Body of pancreas (tissue), 4 donors: ENCODE data around the gene C20orf202. TPM values are rescaled to one million over a fixed set of nuclear protein-coding genes. Genes with fewer than 3 reads are reported as not detected.

ENCODE experiments used
- ATAC-seq: fragments of 150-250 bp; one replicate; pipeline ENCODE4 v1.9.1; 2016
- DNase-seq, 4 donors: peaks; one replicate each; pipeline ENCODE4 v3.0.0-alpha.2; 2019
- H3K27ac ChIP-seq, 4 donors: fragments of 200-600 bp; sonication (generic); 1 replicate in 3 of 4; 2 replicates in 1 of 4; pipeline versions ENCODE4 v1.5.1 to v1.6.1; 2016 to 2019; ENCODE audit warnings: mild to moderate bottlenecking in 1 of 4, mixed read lengths in 1 of 4, moderate library complexity in 1 of 4
- H3K27me3 ChIP-seq, 2 donors: fragments of 200-600 bp; sonication (generic); one replicate each; pipeline ENCODE4 v1.6.0; 2016; ENCODE audit warnings: mild to moderate bottlenecking in 1 of 2
- H3K36me3 ChIP-seq, 2 donors: fragments of 200-600 bp; sonication (generic); replicated peaks in 1 of 2; 2 replicates each; pipeline ENCODE4 v1.5.1; 2016; ENCODE audit warnings: low read depth in 2 of 2; ENCODE audit not compliant: insufficient read depth in 1 of 2
- H3K4me1 ChIP-seq: fragments of 200-600 bp; sonication (generic); one replicate; pipeline ENCODE4 v1.6.0; 2016
- H3K4me3 ChIP-seq, 2 donors: fragments of 200-600 bp; sonication (generic); 1 replicate in 1 of 2; 2 replicates in 1 of 2; pipeline ENCODE4 v1.5.1; 2016 to 2019
- H3K9me3 ChIP-seq, 3 donors: fragments of 200-600 bp; sonication (generic); 1 replicate in 2 of 3; 2 replicates in 1 of 3; pipeline ENCODE4 v1.5.1; 2016
- CTCF ChIP-seq, 7 experiments: fragments of 450-650 bp in 4 of 7; fragments of 200-600 bp in 3 of 7; sonication (generic) in 3 of 7; IDR thresholded peaks; one replicate each; pipeline ENCODE4 v1.5.1; 2016 to 2019; ENCODE audit warnings: antibody characterized with exemption in 7 of 7
- POLR2A ChIP-seq, 3 donors: fragments of 450-650 bp; IDR thresholded peaks; one replicate each; pipeline ENCODE4 v1.6.1; 2016; ENCODE audit warnings: antibody characterized with exemption in 3 of 3, mild to moderate bottlenecking in 2 of 3
- WGBS, 2 donors: methylation state at CpG; one replicate each; pipeline ENCODE4 v1.1.5; 2017; 5-methylcytosine and 5-hydroxymethylcytosine counted together
- intact Hi-C: fragments of 100-400 bp; cut with DNase I; formaldehyde crosslinking; loops from one replicate; pipeline ENCODE4 v1.15.1; 2023
- total RNA-seq, 2 donors: library from RNA; depleted of rRNA; stranded (reverse); fragments of >200 nt; gene quantifications; one replicate each; pipeline ENCODE4 v1.1.0, GENCODE V29; 2016

C20orf202 gene
- total RNA-seq, 2 donors from 2014 or later, result not detected

GRCh38 chr20:1180949-1181348 is 22.3 kb upstream of the C20orf202 start:
- no peak for TF ChIP-seq POLR2A (IDR thresholded peaks at IDR 0.05)
- TF ChIP-seq CTCF (IDR thresholded peaks at IDR 0.05), result no peak
- H3K4me1 ChIP-seq, result peaks cover 11% of the 10 kb centered on the region
- no peaks in the 10 kb centered on the region for H3K9me3 ChIP-seq
- WGBS, 2 donors, result 92 to 93% methylated on average over 17 to 27 of the region's 27 CpGs
- no peak for ATAC-seq
- H3K4me3 ChIP-seq, result no peak overlapping the region
- intact Hi-C loops, result no loop called here
- H3K36me3 ChIP-seq, result no peaks in the 10 kb centered on the region
- H3K27ac ChIP-seq, result no peak overlapping the region
- no peaks in the 10 kb centered on the region for H3K27me3 ChIP-seq
- no peak for DNase-seq

GRCh38 chr20:1182106-1182505 is 21.1 kb upstream of the C20orf202 start:
- no peak for DNase-seq
- H3K36me3 ChIP-seq, result no peaks in the 10 kb centered on the region
- TF ChIP-seq CTCF (IDR thresholded peaks at IDR 0.05) (no peak), POLR2A (IDR thresholded peaks at IDR 0.05) (no peak)
- H3K9me3 ChIP-seq, result no peaks in the 10 kb centered on the region
- no peaks in the 10 kb centered on the region for H3K27me3 ChIP-seq
- 46 to 57% methylated on average over 4 of the region's 4 CpGs for WGBS, 2 donors
- no peak overlapping the region for H3K4me3 ChIP-seq
- H3K27ac ChIP-seq, result no peak overlapping the region
- peaks cover 13% of the 10 kb centered on the region for H3K4me1 ChIP-seq
- ATAC-seq, result no peak
- intact Hi-C loops, result no loop called here

GRCh38 chr20:1183153-1183552 is 20.1 kb upstream of the C20orf202 start:
- Histone ChIP-seq H3K4me1 (peaks cover 13% of the 10 kb centered on the region), H3K36me3 (no peaks in the 10 kb centered on the region), H3K9me3 (no peaks in the 10 kb centered on the region), H3K4me3 (no peak overlapping the region), H3K27ac (no peak overlapping the region), H3K27me3 (no peaks in the 10 kb centered on the region)
- WGBS, 2 donors, result 50 to 56% methylated on average over 6 of the region's 6 CpGs
- ATAC-seq, result no peak
- intact Hi-C loops, result no loop called here
- TF ChIP-seq CTCF (IDR thresholded peaks at IDR 0.05) (no peak), POLR2A (IDR thresholded peaks at IDR 0.05) (no peak)
- DNase-seq, result no peak

GRCh38 chr20:1184260-1184637 is 19.0 kb upstream of the C20orf202 start:
- ATAC-seq (no peak), DNase-seq (no peak)
- H3K27me3 ChIP-seq, result no peaks in the 10 kb centered on the region
- 14 to 32% methylated on average over 12 to 13 of the region's 13 CpGs for WGBS, 2 donors
- H3K36me3 ChIP-seq, result no peaks in the 10 kb centered on the region
- peaks cover 13% of the 10 kb centered on the region for H3K4me1 ChIP-seq
- H3K9me3 ChIP-seq, result no peaks in the 10 kb centered on the region
- intact Hi-C loops, result no loop called here
- no peak for TF ChIP-seq CTCF (IDR thresholded peaks at IDR 0.05)
- no peak overlapping the region for H3K27ac ChIP-seq
- H3K4me3 ChIP-seq, result no peak overlapping the region

- Histone ChIP-seq H3K4me1 (peaks cover 13% of the 10 kb centered on the region), H3K36me3 (no peaks in the 10 kb centered on the region), H3K9me3 (no peaks in the 10 kb centered on the region), H3K27ac (no peak within 1 kb of the TSS), H3K27me3 (no peaks in the 10 kb centered on the region), H3K4me3 (peak within 1 kb of the TSS in 1 of 2 donors; percentile 12)
- intact Hi-C loops, result no loop called here
- WGBS, 2 donors, result 0% methylated on average over 2 to 35 of the region's 76 CpGs
- no peak for DNase-seq
- TF ChIP-seq POLR2A (IDR thresholded peaks at IDR 0.05), result no peak
- no peak for TF ChIP-seq CTCF (IDR thresholded peaks at IDR 0.05)
- ATAC-seq, result no peak
Measured at GRCh38 chr20:1184638-1185315, 18.5 kb upstream of the C20orf202 start, which contains the start of gene TMEM74B. Gene TMEM74B (minus strand): TSS chr20:1184981. CDS start chr20:1183801, 1,180 bp downstream.
